Stimulated activated CD8-positive, alpha-beta memory T cell treated with anti-CD3 and anti-CD28 coated beads, Interleukin-2, amount 100 ng/mL, for 48 hours (primary cell): ENCODE data around the gene MCRIP2.

Experiments
- DNase-seq, 2 donors: peaks; one replicate each; pipeline ENCODE4 v3.0.0-alpha.2; 2020; ENCODE audit warnings: low read depth in 2 of 2

MCRIP2 gene

DNA sequence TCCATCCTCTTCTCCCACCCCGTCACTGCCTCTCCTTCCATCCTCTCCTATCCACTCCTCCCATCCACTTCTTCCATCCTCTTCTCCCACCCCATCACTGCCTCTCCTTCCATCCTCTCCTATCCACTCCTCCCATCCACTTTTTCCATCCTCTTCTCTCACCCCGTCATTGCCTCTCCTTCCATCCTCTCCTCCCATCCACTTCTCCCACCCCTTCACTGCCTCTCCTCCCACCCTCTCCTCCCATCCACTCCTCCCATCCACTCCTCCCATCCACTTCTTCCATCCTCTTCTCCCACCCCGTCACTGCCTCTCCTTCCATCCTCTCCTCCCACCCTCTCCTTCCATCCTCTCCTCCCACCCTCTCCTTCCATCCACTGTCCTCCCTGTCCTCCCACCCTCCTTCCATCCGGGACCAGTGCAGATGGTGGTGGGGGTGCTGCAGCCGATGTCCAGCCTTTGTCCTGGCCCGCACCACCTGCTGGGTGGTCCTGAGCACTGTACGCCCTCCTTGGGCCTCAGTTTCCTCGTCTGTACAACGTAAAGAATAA lies 9.7 kb upstream of the MCRIP2 start:
- no peak for DNase-seq

DNA sequence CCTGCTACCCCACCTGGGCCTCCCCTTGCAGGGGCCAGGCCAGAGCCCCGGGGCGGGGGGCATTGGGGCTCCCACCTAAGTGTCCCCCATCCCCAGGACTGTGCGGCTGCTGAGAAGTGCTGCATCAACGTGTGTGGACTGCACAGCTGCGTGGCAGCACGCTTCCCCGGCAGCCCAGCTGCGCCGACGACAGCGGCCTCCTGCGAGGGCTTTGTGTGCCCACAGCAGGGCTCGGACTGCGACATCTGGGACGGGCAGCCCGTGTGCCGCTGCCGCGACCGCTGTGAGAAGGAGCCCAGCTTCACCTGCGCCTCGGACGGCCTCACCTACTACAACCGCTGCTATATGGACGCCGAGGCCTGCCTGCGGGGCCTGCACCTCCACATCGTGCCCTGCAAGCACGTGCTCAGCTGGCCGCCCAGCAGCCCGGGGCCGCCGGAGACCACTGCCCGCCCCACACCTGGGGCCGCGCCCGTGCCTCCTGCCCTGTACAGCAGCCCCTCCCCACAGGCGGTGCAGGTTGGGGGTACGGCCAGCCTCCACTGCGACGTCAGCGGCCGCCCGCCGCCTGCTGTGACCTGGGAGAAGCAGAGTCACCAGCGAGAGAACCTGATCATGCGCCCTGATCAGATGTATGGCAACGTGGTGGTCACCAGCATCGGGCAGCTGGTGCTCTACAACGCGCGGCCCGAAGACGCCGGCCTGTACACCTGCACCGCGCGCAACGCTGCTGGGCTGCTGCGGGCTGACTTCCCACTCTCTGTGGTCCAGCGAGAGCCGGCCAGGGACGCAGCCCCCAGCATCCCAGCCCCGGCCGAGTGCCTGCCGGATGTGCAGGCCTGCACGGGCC lies 8.9 kb upstream of the MCRIP2 start:
- DNase-seq, result no peak

DNA sequence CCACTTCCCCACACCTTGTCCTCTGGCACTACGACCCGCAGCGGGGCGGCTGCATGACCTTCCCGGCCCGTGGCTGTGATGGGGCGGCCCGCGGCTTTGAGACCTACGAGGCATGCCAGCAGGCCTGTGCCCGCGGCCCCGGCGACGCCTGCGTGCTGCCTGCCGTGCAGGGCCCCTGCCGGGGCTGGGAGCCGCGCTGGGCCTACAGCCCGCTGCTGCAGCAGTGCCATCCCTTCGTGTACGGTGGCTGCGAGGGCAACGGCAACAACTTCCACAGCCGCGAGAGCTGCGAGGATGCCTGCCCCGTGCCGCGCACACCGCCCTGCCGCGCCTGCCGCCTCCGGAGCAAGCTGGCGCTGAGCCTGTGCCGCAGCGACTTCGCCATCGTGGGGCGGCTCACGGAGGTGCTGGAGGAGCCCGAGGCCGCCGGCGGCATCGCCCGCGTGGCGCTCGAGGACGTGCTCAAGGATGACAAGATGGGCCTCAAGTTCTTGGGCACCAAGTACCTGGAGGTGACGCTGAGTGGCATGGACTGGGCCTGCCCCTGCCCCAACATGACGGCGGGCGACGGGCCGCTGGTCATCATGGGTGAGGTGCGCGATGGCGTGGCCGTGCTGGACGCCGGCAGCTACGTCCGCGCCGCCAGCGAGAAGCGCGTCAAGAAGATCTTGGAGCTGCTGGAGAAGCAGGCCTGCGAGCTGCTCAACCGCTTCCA lies 8.1 kb upstream of the MCRIP2 start:
- DNase-seq, result no peak

DNA sequence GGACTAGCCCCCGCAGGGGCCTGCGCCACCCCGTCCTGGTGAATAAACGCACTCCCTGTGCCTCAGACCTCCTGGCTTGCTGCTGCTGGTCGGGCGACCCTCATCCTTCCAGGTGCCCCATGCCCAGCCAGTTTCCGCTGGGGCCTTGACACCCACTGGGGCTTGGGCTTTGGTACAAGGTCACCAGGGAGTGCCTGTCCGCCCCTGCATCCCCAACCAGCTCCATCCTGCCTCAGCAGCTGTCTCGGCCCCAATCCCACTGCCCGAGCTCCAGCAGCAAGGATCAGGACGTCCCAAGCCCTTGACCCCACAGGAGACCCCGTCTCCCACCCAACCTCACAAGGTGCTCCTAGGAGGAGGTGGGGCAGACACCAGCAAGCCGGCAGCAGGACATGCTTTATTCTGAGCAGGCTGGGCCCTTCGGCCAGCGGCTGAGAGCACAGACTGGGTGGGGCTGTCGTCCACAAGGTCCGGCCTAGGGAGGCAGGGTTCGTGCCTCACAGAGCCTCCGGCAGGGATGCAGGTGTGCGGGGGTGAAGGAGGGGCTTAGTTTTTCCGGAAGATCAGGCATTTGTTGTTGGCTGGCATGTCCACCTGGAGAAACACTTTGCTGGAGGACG lies 7.5 kb upstream of the MCRIP2 start:
- no peak for DNase-seq

DNA sequence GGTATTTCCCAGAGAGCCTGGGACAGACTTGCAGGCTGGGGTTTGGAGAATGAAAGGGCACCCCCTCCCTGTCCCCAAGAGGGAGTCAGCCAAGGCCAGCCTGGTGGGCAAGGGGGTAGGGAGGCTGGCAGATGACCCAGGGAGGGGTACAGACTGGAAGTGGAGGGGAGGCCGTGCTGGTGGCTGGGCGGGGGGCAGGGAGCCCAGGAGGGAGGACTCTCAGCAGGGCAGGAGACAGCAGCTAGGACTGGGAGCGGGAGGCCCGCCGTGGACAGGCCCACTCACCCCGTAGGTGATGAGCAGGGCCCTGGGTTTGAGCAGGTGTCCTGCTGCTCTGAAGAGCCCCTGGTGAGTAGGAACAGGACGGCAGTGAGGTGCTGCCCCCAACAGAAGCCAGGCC lies 6.6 kb upstream of the MCRIP2 start:
- DNase-seq, result no peak

DNA sequence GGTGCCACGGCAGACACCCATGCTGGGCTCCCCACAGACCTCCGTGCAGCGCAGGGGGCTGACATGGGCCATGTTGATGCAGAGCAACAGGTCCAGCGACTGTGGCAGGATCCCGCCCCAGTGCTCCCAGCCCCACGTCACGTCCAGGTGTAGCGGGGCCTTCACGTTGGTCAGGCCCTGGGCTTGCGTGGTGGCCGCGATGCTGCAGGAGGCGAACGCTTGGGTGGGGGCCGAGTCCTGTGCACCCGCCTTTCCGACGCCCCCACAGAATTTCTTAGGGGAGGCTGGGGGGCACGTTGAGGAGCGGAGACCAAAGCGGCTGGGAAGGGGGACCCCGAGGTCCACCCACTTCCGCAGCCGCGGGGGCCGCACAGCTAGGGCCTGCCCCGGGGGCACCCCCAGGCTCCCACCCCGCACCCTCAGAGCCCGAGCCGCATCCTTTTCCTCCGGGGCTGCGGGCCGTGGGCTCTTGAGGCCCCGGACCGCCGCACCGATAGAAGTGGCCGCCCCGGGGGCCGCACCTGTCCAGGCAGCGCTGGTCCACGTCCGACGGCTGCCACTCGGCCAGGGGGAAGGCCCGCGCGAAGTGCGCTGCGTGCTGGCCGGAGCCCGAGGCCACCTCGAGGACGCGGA lies 5.9 kb upstream of the MCRIP2 start:
- no peak for DNase-seq

DNA sequence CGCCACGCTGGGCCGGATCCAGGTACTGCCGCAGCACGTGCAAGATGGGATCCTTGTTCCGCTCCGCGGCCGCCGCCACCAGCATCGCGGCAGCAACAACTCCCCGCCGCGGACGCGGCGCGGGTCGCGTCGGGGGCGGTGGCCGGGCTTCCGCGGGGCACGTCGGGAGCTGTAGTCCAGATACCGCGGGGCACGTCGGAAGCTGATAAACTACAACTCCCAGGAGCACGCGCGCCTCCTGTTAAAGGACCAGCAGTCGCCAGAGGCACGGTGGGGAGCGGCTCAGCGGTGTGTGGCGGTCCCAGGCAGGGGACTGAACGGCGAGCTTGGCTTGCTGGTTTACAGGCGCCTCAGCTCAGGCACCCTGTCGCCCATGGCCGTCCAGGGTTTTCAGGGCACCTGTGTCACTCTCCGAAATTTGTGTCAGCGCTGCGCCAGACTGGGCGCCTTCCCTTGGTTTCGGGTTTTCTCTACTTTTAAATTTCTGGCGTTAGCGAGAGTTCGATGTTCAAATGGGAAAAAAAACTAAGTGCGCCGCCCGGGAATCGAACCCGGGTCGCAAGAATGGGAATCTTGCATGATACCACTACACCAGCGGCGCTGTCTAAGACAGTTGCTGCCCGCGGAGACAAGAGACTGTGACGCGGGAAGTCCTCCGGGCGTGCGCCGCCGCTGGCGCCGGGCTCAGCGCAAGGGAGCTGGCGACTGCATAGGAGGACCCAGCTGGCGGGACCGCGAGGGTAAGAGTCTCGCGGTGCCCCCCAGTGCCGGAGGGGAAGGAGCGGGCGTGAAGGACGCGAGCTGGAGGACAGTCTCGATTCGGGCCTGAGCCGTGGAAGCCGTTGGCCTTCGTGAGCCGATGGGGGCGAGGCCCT lies 5.2 kb upstream of the MCRIP2 start, which contains the start of gene METTL26:
TSS of gene METTL26 (minus strand) at position 100 of the 875 bp plus-strand sequence. CDS start at position 85, 15 bp downstream.
- DNase-seq, result peak; percentile 86 to 88

DNA sequence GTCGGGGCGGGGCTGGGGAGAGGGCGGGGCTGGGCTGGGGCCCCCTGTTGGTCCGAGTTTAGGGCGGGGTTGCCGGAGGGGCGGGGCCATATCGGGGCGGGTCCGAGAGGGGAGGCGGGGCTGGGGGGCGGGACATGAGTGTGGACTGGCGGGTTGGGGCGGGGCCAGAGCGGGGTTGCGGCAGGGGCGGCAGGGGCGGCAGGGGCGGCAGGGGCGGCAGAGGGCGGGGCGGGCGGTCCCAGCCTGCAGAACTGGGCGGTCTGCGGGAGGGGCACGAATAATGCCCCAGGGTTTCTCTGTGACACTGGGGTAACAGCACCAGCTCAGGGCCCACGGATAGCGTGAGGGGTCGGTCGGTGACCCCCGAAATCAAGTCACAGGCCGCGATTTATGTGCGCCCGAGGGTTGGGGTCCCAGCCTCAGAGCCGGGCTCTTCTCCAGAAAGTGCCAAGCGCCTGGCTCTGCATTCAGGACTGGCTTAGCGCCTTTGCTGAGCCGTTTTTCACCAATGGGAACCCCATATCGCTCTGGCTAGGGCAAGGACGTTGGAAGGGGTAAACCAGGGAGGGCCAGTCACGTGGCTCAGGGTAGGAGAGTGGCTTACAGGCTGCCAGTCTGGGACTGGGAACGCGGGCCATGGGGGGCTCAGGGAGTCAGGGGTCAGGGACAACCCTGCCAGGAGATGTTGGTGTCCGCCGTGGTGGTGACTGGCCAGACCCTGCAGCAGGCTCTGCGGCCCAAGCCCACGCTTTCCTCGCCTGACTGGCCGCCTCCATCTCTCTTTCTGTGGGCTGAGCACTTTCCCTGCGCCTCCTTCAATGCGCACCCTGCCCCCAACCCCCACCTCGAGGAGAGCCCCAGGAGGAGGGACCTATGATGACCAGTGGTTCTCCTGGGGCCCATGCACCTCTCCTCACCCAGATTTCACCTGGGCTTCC lies 4.3 kb upstream of the MCRIP2 start:
- DNase-seq, result peak; percentile 85 to 87

DNA sequence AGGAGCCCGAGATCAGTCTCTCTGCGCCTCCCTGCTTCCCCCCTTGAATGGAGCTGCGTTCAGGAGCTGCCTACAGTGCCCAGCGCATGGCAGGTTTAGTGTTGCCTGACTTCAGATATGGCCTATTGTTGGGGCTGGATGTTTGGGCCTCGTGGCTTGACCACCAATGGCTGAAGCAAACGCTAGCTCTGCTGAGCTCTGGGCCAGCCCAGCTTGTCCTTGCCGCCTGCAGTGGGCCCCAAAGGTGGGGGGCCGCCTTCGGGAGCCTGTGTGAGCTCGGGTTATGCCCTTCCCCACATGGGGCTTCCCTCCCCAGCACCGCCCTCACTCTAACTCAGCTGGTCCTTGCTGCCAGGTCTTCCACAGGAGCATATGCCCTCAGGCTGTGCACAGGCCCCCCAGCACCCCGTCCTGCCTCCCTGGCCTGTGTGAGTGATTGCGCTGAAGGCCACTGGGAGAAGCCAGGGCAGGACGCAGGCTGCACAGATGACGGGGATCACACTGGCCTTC lies 3.5 kb upstream of the MCRIP2 start:
- DNase-seq, result no peak

DNA sequence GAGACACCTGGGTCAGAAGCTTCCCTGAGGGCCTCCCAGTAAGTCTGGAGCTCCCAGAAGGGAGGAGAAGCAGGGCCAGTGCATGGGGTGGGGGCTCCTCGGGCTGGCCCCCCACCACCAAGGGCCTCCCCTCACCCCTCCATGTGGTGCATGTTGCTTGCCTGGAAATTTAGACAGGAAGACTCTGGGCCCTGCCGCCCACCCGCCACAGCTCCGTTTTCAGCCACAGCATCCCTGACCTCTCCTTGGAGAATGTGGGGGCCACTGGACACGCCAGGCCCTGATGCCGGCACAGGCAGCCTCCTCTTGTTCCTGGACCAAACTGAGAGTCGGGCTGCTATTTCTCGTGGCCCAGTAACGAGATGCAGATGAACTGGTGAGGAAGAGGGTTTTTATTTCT lies 2.8 kb upstream of the MCRIP2 start:
- DNase-seq, result no peak

DNA sequence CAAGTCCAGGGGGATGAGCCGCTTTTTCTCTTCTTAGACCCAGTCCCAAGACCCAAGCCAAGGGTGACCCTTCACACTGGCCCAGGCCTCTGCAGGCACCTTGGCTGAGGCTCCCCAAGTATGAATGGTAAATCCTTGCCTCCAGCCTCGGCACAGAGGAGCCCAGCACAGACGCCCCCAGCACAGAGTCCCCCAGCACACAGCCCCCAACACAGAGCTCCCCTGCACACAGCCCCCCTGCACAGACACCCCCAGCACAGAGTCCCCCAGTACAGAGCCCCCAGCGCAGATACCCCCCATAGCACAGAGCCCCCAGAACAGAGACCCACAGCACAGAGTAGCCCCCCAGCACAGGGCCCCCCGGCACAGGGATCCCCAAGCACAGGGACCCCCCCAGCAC lies 1.0 kb upstream of the MCRIP2 start:
- DNase-seq, result no peak

DNA sequence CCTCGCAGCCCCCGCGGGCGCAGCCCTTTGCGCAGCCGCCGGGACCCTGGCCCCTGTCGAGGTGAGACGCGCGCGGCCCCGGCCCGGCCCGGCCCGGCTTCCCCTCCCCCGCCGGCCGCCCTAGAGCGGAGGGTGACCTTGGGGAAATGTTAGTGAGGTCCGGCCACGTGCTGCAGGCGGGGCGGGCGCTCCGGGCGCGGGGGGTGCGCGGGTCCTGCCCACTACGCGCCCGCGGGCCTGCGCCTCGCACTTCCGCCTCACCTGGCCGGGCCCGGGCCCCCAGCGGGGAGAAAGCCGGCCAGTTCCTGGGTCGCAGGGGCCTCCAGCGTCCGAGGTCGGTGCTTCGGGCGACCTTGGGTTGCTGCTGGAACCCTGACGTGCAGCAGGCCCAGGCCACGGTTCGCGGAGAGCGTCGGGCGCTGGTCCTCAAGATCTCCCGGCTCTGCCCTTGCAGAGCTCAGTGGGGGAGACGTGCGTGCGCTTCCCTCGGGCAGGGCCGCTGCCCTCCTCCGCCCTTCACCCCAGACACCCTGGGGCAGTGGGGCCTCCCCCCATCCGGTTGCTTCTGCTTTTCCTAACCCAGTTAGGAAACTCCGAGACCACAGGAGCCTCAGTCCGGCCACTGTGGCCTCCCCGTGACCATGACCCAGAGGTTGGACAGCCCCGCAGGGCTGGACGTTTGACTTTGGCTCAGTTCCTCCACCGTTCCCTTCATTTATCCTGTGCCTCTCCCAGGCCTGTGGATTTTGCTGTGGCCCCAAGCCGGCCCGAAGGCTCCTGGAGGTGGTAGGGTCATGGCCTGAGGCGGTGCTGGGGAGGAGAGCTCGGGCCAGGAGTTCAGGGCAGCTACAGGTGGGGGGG lies 791 bp downstream of the MCRIP2 start:
- DNase-seq, result no peak

DNA sequence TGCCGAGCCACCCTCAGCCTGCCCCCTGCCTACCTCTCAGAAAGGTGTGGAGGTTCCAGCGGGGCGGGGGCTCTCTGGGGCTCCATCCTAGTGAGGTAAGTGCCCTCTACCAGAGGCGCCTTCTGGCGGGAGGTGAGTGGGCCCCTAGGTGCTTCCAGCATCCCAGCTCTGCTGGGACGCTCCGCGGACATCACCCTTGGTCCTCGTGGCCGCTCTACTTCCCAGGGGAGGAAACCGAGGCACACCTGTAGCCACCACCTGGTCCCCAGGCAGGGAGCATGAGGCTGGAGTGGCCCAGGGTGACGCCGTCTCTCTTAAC lies 1.4 kb downstream of the MCRIP2 start:
- no peak for DNase-seq

DNA sequence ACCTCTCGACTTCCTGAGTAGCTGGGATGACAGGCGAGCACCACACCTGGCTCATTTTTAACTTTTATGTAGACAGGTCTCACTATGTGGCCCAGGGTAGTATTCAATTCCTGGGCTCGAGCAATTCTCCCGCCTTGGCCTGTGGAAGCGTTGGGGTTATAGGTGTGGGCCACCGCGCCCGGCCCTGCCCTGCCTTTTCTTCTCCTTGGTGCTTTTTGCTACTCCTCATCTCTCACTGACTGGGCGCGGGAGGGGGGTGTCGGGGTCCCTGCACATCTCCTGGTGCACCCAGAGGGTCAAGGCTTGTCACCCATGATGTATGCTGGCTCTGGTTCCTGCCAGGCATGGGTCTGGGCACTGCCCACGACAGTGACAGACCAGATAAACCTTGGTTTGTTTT lies 2.9 kb downstream of the MCRIP2 start:
- no peak for DNase-seq

DNA sequence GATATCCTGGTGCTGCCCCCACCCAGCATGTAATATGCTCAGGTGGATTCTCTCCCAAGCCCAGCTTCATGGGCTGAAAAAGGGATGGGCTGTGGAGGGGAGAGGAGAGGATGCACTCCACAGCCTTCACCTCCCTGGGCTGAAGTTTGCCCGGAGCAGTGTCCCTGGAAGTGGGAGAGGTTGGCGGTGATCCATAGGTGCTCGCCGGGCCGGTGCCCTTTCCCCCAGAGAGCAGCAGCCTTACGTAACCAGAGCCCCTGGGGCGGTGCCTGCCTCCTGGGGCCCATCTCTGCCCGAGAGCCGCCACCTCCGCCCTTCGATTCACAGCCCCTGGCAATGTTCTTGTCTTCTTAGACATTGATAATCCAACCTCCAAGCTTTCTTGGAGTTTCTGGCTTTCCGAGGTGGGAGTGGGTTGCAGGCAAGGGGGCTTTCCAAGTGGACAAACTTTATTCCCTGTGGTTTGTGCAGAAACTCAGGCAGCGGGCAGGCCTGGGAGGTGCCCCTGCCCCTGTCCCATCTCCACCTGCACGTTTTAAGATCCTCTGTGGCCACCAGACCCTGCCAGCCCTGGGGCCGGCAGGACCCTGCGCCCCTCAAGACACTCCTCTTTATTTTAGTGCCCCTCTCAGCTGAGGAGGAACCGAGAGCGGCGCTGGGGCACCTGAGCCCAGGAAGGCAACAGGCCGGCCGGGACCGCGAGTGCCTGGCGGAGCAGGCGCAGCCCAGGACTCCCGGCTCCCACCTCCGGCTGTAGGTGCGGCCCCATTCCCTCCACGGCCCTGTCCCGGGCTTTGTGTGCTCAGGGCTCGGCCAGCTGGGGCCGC lies 4.4 kb downstream of the MCRIP2 start:
- DNase-seq, result no peak

DNA sequence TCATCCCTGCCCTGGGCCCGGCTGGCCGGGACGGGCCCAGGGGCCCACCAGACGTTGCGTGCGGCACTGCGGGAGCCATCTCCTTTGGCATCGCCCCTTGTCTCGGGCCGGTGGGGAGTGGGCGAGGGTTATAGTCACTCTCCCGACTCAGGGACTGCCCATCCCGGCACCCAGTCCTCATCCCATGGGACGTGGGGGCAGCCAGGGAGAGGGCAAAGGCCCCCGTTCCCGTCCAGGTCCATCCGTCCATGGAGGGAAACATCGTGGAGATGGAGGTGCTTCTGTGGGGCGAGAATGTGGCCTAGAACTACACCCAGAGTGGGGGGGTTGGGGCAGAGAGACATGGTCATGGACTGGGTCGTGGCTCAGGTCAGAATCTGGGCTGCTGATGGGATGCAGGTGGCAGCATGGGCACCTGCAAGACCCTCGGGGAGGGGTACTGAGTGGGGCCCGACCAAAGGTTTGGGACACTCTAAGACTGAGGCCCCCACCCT lies 5.1 kb downstream of the MCRIP2 start:
- DNase-seq, result no peak

DNA sequence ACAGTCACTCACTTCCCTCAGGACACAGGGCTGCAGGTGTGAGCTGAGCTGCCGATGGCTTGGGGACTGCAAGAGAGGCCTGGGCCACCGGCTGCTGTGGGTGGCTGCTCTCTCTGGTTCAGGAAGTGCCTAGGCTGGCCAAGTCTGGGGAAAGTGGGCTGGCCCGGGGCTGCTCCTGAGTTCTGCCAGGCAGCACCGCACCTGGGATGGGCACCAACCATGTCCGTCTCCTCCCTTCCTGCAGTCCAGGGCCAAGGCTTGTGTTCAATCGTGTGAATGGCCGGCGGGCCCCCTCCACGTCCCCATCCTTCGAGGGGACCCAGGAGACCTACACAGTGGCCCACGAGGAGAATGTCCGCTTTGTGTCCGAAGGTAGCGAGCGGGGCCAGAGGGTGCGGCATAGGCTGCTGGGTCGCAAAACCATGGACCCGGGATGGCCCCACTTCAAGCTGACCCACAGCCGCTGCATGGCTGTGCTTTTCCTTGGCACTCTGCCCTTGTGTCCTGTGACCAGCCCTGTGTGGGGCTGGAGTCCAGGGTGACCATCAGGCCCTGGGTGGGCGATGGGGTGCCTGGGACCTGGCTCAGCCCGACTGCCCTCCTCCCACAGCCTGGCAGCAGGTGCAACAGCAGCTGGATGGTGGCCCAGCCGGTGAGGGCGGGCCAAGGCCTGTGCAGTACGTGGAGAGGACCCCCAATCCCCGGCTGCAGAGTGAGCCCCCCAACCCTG lies 5.7 kb downstream of the MCRIP2 start:
- no peak for DNase-seq
